CD4-positive, alpha-beta T cell treated with Interleukin-1 beta for 1 hour (primary cell): ENCODE data around the gene RAB3A.
"Not testable (repeated sequence)": the region's sequence is repeated elsewhere in the genome, so short reads cannot be mapped to it uniquely, and the experiment has no call there.

Experiments used
- DNase-seq, 2 donors: peaks; one replicate each; pipeline ENCODE4 v3.0.0-alpha.2; 2020 to 2022

Gene RAB3A

GRCh38 chr19:18223860-18224524 lies 20.1 kb upstream of the RAB3A start:
- DNase-seq = no peak

- DNase-seq = no peak
Measured at GRCh38 chr19:18221815-18222725, 18.2 kb upstream of the RAB3A start.

- DNase-seq = no peak
Measured at GRCh38 chr19:18220632-18221275, 16.9 kb upstream of the RAB3A start.

GRCh38 chr19:18219911-18220631 lies 16.2 kb upstream of the RAB3A start:
- DNase-seq = no peak

GRCh38 chr19:18218600-18218999 lies 14.8 kb upstream of the RAB3A start:
- DNase-seq = no peak

GRCh38 chr19:18218159-18218558 lies 14.3 kb upstream of the RAB3A start:
- no peak for DNase-seq

- DNase-seq = no peak
Measured at GRCh38 chr19:18216789-18217188, 12.9 kb upstream of the RAB3A start.

- DNase-seq = no peak
Measured at GRCh38 chr19:18214779-18215433, 11.1 kb upstream of the RAB3A start.

GRCh38 chr19:18211683-18212082 lies 7.8 kb upstream of the RAB3A start:
- DNase-seq = no peak

- DNase-seq = not testable (repeated sequence)
Measured at GRCh38 chr19:18209912-18210311, 6.1 kb upstream of the RAB3A start.

GRCh38 chr19:18208098-18208951 lies 4.5 kb upstream of the RAB3A start:
- DNase-seq = peak; percentile 43 to 56

GRCh38 chr19:18206018-18206417 lies 2.2 kb upstream of the RAB3A start:
- DNase-seq = no peak

GRCh38 chr19:18205200-18205892 lies 1.5 kb upstream of the RAB3A start:
- DNase-seq = peak; percentile 61 to 76

- no peak for DNase-seq
Measured at GRCh38 chr19:18204394-18205199, 755 bp upstream of the RAB3A start.

- DNase-seq = peak in 1 of 2 donors; percentile 51
Measured at GRCh38 chr19:18203408-18203862, 407 bp downstream of the RAB3A start.

- DNase-seq = peak in 1 of 2 donors; percentile 39
Measured at GRCh38 chr19:18202778-18203407, 949 bp downstream of the RAB3A start.

- no peak for DNase-seq
Measured at GRCh38 chr19:18202397-18202777, 1.5 kb downstream of the RAB3A start.

GRCh38 chr19:18198374-18198773 lies 5.5 kb downstream of the RAB3A start:
- DNase-seq = no peak

- DNase-seq = no peak
Measured at GRCh38 chr19:18197941-18198340, 5.9 kb downstream of the RAB3A start.
